ENCODE data around the gene GPR85.
"Not testable (repeated sequence)": the region's sequence is repeated elsewhere in the genome, so short reads cannot be mapped to it uniquely, and the experiment has no call there.

GPR85 gene

DNA sequence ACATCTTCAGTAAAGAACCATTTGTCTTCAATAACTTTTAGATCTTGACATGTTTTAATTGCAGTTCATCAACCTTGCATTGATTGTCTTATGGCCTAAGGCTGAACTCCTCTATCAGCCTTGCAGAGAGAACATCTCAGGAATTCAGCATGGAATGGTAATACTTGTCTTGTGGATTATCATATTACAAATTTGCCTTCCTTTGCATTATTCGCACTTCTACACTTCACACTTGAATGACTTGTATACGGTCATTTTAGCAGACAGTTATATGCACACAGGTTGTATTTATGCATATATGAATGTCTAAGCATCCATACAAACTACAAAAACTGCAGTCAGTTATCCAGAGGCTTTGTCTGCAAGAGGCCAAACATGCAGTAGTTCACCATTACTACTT lies 31.7 kb downstream of the GPR85 start:
- no peak overlapping the region for H3K27ac Mint-ChIP-seq
- no peaks in the 10 kb centered on the region for H3K9me3 Mint-ChIP-seq
- no peak overlapping the region for H3K4me3 Mint-ChIP-seq
- CTCF ChIA-PET = no interaction called here
- no peak for DNase-seq
- no peaks in the 10 kb centered on the region for H3K36me3 Mint-ChIP-seq
- no peaks in the 10 kb centered on the region for H3K4me1 Mint-ChIP-seq
- no peaks in the 10 kb centered on the region for H3K27me3 Mint-ChIP-seq

DNA sequence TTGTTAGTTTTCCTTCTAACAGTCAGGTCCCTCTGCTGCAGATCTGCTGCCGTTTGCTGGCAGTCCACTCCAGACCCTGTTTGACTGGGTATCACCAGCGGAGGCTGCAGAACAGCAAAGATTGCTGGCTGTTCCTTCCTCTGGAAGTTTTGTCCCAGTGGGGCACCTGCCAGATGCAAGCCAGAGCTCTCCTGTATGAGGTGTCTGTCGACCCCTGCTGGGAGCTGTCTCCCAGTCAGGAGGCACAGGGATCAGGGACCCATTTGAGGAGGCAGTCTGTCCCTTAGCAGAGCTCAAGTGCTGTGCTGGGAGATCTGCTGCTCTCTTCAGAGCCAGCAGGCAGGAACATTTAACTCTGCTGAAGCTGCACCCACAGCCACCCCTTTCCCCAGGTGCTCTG lies 32.4 kb downstream of the GPR85 start:
- H3K4me3 Mint-ChIP-seq, H3K9me3 Mint-ChIP-seq, CTCF ChIA-PET, H3K27me3 Mint-ChIP-seq, H3K36me3 Mint-ChIP-seq, H3K27ac Mint-ChIP-seq, DNase-seq, H3K4me1 Mint-ChIP-seq: not testable (repeated sequence)

DNA sequence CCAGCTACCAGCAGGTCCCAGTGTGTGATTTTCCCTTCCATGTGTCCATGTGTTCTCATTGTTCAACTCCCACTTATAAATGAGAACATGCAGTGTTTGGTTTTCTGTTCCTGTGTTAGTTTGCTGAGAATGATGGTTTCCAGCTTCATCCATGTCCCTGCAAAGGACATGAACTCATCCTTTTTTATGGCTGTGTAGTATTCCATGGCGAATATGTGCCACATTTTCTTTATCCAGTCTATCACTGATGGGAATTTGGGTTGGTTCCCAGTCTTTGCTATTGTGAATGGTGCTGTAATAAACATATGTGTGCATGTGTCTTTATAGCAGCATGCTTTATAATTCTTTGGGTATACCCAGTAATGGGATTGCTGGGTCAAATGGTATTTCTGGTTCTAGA lies 37.4 kb downstream of the GPR85 start:
- H3K4me3 Mint-ChIP-seq, H3K27ac Mint-ChIP-seq, H3K36me3 Mint-ChIP-seq, DNase-seq, H3K9me3 Mint-ChIP-seq, CTCF ChIA-PET, H3K27me3 Mint-ChIP-seq, H3K4me1 Mint-ChIP-seq: not testable (repeated sequence)

DNA sequence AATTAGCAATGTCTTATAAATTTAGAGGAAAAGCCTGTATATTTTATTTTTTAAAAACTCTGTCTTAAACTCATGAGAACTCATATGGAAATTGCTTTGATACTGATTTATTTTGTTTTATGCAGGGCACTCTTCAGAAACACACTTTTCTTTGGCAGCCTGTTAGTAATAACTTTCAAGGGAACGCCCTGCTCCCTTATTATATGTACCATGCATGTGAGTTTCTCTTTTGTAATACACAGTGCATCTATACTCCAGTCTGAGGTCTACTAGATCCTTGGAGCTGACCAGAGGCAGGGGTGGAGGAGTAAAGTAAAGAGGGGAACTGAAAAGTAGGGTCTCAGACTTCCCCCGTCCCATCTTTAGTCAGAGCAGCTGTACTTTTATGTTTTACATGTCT lies 40.2 kb downstream of the GPR85 start:
- no peak for DNase-seq
- Mint-ChIP-seq H3K9me3 (peaks cover 1% of the 10 kb centered on the region), H3K27me3 (no peaks in the 10 kb centered on the region), H3K4me3 (no peak overlapping the region), H3K36me3 (no peaks in the 10 kb centered on the region), H3K4me1 (no peaks in the 10 kb centered on the region), H3K27ac (no peak overlapping the region)
- CTCF ChIA-PET = no interaction called here

GRCh38 chr7:113045379-113045778 lies 41.2 kb downstream of the GPR85 start:
- CTCF ChIA-PET = no interaction called here
- peaks cover 1% of the 10 kb centered on the region for H3K9me3 Mint-ChIP-seq
- no peaks in the 10 kb centered on the region for H3K36me3 Mint-ChIP-seq
- no peak for DNase-seq
- H3K27ac Mint-ChIP-seq = no peak overlapping the region
- H3K27me3 Mint-ChIP-seq = no peaks in the 10 kb centered on the region
- no peak overlapping the region for H3K4me3 Mint-ChIP-seq
- no peaks in the 10 kb centered on the region for H3K4me1 Mint-ChIP-seq

DNA sequence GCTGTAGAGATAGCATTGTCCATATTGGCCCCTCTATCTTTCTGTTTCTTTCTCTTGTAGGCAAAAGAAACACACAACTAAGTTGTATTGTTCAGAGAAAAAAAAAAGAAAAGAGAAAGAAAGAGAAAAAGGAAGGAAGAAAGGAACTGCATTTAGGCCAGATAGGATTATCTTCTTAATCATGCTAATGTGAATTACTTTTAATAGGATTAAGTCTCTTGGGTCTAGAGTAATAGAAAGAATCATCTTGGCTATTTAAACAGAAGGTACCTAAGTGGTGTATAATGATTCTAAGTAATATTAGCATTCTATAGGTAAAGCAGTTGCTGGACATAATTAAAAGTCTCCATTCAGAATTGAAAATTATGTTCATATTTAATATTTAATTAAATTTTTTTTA lies 42.2 kb downstream of the GPR85 start:
- Mint-ChIP-seq H3K4me1 (no peaks in the 10 kb centered on the region), H3K27me3 (no peaks in the 10 kb centered on the region), H3K36me3 (no peaks in the 10 kb centered on the region), H3K9me3 (no peaks in the 10 kb centered on the region), H3K27ac (no peak overlapping the region), H3K4me3 (no peak overlapping the region)
- CTCF ChIA-PET = no interaction called here
- no peak for DNase-seq

DNA sequence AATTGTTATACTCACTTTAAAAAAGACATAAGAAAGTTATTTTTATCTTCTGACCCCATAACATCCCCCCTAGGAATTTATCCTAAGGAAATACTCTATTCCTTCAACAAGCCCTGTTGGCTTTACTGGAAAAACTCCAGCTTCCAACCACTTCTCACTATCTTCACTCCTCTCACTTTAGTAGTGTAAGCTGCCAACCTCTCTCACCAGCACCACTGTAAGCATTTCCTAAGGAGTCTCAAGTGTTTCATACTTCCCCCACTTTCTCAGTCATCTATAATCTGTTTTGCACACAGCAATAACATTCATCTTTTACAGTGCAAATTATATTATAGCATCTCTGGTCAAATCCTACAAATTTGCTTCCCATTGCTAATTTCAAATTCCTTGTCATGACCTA lies 45.8 kb downstream of the GPR85 start:
- Mint-ChIP-seq H3K4me1 (no peaks in the 10 kb centered on the region), H3K9me3 (no peaks in the 10 kb centered on the region), H3K36me3 (no peaks in the 10 kb centered on the region), H3K4me3 (no peak overlapping the region), H3K27me3 (no peaks in the 10 kb centered on the region), H3K27ac (no peak overlapping the region)
- DNase-seq = no peak
- CTCF ChIA-PET = no interaction called here

DNA sequence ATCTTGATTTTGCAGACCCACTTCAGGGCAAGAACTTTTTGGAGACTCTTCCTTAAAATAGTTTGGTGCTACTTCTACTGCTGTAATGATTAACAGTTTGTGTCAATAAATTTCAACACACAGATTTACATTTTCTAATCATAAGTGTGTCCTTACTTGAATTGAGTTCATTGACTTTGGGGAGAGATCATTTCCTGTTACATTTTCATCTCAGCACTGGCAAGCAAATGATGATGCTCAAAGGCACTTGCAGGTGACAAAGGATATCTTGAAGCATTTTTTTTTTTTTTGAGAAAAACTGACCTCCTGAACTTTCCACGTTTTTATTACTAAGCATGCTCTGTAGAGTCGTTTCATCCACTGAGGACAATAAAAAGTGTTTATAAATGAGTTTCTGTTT lies 52.7 kb downstream of the GPR85 start:
- Mint-ChIP-seq H3K4me1 (no peaks in the 10 kb centered on the region), H3K4me3 (no peak overlapping the region), H3K27me3 (no peaks in the 10 kb centered on the region), H3K36me3 (no peaks in the 10 kb centered on the region), H3K9me3 (no peaks in the 10 kb centered on the region), H3K27ac (no peak overlapping the region)
- DNase-seq = no peak
- CTCF ChIA-PET = no interaction called here

All from activated naive CD4-positive, alpha-beta T cell treated with anti-CD3 and anti-CD28 coated beads, Interleukin-2, amount 10 ng/mL, durations not matched to agents 7 days and 5 days (primary cell).